ENCODE measurements around the gene POLR1H.

DNA sequence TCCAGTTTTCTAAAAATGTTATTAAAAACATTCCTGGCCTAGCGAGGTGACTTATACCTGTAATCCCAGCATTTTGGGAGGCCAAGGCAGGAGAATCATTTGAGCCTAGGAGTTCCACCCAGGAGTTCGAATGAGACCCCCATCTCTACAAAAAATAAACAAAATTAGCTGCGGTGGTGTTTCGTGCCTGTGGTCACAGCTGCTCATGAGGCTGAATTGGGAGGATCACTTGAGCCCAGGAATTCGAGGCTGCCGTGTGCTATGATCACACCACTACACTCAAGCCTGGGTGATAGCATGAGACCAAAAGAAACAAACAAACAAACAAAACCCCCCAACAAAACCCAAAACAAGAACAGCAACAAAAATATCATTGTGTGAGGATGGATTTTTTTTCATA is 19.8 kb upstream of the POLR1H start:
- no peak for TF ChIP-seq POLR2A (IDR thresholded peaks at IDR 0.05; ENCODE audit: low read length)
- no peak for TF ChIP-seq GATA1 (IDR thresholded peaks at IDR 0.05; ENCODE audit: low read depth, low read length)

Measured in erythroblast (primary cell).